GM18520 (cell line): ENCODE results near the gene CCBE1.

Source experiments
- ATAC-seq: cut with Tn5 transposase; IDR thresholded peaks from one replicate; pipeline ENCODE4 v1.9.1; 2021; ENCODE audit not compliant: unreplicated experiment

The CCBE1 gene

DNA sequence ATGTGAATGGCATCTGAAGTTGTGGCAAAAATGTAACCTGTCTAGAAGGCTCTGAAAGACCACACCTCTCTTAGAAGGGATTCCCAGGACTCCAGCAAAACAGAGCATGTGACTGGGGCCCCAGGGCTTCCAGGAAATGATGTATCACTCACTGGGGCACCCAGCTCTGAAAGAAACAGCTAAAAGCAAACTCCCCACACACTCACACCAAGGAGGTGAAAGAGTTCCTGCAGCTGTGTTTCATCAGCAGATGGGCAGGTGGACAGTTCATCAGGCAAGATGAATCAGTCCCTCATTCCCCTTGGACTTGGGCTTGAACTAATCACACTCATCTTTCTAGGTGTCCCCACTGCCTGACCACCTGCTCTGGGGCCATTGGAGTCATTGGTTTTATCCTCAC is 76.2 kb downstream of the CCBE1 start:
- ATAC-seq: no peak

DNA sequence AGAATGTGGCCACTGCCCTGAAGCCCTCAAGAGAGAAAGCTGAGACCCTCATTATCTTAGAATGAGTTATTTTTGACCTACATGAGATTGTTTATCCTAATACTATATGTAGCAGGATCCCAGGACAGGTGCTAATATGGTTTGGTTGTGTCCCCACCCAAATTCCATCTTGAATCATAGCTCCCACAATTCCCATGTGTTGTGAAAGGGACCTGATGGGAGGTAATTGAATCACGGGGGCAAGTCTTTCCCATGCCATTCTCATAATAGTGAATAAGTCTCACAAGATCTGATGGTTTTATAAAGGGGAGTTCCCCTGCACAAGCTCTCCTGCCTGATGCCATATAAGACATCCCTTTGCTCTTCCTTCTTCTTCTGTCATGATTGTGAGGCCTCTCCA is 76.8 kb downstream of the CCBE1 start:
- no peak for ATAC-seq

DNA sequence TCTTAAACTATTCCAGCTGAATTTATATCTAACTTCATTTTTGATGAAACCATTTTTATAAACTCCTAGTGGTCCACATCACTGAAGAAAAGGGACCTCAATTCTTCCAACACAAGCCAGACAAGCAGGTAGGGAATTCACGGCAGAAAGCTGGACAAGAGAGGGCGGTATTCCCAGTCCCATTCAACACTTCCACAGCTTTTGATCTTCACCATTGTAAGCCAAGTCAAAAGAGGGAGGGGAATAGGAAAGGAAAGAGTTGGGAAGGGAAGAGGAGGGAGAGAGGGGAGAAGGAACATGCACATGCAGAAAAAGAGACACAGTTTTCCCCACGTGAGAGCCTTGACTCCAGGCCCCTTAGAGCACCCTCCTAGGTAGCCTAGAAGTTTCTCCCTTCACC is 77.4 kb downstream of the CCBE1 start:
- no peak for ATAC-seq

DNA sequence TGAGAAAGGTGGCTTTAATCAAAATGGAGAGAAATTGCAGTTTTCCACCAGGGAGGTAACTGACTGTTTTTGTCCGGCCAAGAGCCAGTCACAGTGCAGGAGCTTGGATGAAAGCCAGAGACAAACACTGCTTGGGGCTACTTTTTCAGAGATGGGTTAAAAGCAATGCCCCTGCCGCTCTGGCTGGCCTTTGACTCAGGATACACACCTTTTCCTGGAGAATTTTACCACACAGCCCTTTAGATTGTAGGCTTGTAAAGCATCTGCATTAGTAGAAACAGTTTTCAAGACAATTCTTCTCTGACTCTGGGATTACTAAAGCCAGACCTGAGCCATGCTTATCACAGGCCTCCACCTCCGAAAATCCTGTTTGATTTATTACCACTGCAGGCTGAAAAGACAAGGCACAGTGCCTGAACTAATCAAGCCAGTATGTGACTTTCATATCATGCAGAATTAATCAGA is 79.7 kb downstream of the CCBE1 start:
- no peak for ATAC-seq

DNA sequence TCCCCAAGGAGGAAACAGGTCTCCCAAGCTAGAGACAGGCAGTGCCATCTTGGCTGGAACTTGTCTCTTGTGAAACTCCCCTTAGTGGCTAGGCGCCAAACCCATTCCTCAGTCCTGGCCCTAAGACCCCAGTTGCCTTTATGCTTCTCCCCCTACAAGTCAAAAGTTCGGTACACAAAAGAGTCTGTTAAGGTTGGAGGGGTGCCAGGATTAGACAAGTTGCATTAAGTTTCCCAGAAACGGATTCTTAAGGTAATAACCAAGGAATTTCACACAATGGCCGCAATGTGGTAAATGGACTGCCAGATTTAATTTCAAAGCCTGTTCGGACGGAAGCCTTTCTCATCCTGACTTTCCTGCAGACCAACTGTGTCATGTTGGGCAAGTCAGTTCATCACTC is 80.7 kb downstream of the CCBE1 start:
- no peak for ATAC-seq

DNA sequence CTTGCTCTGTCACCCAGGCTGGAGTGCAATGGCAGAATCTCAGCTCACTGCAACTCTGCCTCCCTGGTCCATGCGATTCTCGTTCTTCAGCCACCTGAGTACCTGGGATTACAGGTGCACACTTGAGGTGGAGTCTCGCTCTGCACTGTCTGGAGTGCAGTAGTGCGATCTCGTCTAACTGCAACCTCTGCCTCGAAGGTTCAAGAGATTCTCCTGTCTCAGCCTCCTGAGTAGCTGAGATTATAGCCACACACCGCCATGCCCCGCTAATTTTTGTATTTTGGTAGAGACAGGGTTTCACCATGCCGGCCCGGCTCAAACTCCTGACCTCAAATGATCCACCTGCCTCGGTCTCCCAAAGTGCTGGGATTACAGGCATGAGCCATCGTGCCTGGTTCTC is 83.3 kb downstream of the CCBE1 start:
- ATAC-seq: no peak

DNA sequence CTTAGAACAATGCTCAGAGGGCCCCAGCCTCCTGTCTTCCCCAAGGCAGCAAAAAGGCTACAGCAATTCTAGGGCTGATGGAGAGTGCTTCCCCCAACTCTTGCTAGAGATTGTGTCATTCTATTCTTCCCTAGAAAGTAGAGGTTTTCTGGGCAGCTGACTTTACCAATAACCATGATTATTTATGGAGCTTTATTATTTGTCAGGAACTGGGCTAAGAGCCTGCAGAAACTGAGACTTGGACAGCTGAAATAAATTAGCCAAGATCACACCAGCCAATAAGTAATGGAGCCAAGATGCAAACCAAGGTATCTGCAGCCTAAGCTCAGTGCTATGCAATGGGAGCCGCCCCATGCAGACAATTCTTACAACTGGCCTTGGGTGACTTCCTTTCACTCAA is 84.8 kb downstream of the CCBE1 start:
- no peak for ATAC-seq

DNA sequence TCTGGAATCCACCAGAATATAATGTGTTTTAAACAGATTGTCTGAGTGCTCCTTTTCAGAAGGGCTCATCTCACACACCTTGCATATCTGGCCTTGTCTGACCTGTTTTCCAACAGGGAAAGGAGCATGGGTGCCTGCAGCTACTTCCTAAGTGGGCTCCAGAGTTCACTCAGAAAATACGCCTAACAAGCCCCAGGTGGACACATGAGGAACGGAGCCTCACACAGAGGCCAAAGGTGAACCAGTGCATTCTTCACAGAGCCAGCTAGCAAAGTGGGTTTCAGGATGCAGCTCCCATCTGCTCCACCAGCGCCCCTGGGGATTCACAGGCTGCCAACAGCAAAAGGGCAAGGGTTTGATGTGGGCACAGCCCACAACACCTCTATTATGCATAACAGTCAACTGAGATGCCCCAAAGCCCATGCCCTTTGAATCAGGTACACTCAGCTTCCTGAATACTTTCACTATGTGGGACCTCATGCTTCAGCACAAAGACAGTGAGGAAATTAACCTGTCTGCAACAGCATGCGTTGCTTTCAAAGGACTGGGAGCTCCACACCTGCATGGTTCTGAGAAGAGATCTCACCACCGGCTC is 86.6 kb downstream of the CCBE1 start:
- no peak for ATAC-seq

DNA sequence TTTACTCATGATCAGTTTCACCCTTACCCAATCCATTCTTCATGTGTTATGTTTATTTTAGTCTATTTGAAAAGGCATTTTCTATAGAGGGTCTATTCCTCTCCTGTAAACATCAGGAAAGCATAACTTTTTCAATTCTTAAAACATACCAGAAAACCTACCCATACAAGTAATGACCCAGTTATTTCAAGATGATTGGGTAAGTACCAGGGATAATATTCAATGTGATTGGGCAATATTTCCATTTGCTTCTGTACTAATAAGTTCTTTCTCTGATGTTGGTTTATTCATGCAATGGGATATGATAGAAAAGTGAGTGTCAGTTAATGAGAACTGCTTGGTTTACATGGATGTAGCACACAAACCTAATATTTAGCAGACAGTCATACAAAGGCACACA is 87.6 kb downstream of the CCBE1 start:
- ATAC-seq: no peak

DNA sequence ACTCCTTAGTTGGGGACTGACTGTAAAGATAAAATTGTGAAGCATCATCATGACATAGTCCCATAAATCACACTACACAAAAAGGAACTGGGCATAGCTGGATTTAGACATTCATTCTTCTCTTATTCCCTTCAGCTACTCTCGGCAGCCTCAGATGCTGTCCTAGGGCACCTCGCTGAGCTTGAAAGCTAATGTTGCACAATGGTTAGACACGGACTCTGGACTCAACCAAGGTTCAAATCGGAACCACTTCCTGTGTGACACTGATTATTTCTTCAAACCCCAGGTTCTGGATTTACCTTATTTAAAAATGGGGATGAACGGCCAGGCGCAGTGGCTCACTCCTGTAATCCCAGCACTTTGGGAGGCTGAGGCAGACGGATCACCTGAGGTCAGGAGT is 89.8 kb downstream of the CCBE1 start:
- no peak for ATAC-seq

DNA sequence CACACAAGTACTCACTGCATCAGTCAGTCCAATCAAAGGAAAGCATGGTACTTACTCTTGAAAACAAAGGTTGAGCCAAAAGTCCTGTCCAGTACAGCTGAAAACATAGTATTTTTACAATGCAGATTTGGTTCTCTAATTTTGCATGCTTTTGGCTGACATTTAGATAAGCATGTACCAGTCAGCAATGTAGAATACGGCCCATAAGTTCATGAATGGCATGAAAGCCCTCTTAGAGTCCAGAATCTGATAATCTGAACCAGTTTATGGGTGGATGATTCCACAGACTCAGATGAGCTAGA is 90.2 kb downstream of the CCBE1 start:
- ATAC-seq: no peak

DNA sequence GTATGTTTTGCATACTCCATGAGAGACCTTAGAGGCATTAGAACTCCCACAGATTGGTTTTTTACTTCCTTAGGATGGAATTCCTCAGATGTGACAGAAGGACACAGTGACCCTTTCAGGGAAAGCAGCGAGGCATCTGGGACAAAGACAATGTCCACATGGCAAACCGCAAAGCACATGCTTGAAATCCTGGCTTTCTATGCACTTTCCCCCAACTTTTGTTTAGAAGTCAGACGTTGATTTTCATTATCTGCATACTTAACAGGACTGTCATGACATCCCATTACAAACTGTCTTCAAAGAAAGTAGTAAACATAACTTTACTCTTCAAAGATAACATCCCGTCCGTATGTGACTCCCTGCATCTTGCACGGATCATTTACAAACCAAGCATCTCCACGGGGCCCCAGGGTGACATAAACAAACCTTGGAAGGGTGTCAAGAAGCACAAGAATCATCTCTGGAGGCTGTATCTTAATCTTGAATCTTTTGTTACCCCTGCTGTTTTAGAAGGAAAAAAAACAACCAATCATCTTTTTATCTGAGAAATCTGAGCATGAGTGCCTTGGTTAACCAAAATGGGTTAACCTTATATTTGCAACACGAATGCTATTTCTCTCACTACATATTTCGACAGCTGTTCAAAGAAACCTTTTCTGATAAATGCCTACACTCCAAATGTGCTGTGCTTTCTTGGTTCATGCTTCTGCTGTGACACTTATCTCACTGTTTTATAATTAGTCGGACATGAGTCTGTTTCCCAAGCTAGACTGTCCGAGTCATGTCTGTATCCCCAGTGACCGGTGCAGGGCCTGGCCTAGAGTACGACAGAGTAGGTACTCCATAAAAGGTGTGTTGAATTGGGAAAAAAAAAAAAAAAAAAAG is 90.8 kb downstream of the CCBE1 start:
- ATAC-seq: no peak

DNA sequence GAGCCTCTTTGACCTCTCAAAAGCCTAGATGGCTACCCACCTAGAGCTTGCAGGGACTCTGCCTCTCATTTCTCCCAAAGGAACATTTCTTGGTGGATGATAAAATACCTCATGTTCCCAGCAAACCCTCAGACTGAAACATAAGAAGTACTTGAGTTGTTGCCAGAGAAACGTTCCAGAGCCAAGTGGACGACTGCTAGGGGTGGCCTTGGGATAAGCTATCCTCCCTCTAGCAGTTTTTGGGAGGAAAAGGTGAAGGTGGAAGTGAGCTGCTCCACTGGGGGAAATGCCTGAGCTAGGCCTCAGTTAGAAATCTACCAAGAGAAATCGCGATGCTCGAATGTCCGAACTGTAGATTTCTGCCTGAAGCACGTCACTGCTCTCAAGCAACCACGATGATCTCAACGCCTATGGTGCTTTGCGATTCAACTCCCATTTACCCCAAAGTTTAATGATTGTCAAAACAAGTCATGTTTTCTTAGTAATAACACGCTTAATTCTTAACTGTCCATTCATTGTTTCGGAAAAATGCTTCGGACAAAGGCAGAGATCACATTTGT is 91.5 kb downstream of the CCBE1 start:
- ATAC-seq: no peak

DNA sequence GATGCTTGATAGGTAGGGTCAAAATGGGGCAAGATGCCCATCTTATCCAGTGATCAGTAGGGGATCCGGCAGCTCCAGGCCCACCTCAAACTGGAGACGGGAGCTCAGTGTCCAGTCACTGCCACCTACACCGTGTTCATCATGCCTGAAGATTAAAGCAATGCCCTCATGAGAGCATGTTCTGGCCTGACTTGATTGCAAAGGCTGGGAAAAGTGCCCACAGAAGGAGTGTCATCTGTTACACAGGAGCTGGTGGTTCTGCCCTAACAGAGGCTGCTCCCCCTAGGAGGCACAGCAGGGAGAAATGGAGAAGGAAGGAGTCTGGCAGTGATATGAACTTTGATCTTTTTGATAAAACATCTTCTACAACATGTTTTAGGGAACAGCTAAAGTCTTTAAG is 92.3 kb downstream of the CCBE1 start:
- no peak for ATAC-seq

DNA sequence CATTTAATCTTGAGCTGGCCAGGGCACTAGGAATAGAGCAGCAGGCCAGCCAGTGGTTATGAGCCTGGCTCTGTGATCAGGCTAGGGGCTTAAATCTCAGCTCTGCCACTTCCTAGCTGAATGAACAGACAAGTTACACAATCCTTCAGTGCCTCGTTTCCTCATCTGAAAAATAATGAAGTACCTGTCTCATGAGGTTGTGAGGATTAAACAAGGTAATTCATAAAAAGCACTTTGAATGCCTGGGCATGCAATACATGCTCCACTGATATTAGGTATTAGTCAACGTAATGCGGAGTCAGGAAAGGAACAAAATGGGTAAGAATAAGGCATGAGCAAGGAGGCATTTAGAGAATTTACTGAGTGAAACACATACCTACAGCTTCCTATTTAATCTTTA is 100.2 kb downstream of the CCBE1 start:
- ATAC-seq: no peak

DNA sequence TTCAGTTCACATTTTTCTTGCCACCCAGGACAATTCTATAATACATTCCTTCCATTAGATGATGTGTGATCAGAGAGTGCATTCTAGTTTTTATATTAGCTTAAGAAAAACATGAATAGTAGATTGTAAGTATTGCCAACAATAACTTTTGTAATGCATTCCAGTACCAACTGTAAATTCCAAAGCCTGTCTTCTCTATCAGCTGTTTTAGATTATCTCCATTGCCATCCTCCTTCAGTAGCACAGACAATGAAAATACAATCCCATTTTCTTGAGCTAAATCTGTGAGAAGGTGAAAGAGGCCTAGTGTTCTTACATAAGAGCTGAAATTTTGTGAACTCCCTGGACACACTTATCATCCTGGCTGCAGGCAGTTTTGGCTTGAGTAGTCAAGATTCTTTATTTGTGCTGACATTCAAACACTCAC is 103.9 kb downstream of the CCBE1 start:
- ATAC-seq: no peak

DNA sequence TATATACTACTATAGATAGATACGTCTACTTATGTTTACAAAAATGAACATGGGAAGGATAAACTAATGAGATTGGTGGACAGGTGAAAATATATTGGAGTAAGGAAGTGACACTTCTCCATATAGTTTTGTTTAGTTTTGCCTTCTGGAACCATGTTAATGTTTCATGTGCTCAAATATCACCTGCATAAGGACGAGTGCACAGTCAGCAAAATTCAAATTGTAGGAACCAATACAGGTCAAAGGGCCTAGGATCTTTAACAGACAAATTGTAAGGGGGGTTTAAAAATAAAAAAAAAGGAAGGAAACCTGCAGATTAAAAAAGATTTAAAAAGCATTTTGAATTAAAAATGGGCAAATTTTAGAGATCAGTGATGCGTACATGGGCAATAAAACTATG is 104.6 kb downstream of the CCBE1 start:
- no peak for ATAC-seq

DNA sequence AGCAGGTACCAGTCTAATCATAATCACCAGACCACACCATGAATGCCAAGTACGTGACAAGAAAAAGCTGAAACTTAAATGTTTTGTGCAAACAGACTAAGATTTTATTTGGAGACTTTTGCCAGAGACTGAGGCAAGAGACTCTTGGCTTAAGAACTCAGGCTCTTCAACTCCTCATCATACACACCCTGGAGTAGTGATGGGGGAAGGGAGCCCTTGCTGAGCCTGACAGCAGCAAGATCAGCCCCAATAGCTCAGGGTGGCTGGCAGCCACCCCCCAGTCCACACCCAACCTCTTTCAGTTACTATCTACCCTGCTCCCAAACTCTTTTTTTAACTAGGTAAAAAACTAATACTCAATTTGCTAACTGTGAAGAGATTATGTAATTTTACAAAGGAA is 114.8 kb downstream of the CCBE1 start:
- ATAC-seq: no peak

DNA sequence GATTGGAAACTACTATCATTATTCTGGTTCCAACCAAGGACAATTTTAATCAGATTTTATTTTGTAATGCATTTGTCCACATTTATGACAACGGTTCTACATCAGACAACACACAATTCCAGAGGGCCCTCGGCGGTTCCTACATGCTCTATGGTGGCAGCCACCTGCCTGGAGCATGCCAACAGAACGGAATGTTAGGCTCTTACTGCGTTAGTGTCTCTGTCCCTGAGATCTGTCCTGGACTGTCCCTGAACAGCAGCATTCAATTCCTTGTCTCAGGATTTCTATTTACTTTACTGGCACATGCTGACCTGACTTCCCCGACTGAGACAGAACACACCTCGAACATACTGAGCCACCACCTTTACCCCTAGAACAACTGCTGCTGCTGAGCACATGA is 117.7 kb downstream of the CCBE1 start:
- no peak for ATAC-seq

DNA sequence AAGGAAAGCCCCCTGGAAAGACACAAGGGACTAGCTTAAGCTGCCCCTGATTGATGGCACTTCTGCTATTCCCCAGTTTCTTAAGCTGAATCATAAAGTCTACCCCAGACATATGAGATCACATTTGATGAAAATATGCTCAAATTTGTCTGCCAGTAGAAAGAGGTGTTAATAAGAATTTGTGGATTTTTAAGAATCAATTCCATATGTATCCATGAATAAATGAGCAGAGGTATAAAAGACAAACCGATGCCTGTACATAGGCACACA is 119.9 kb downstream of the CCBE1 start:
- no peak for ATAC-seq

DNA sequence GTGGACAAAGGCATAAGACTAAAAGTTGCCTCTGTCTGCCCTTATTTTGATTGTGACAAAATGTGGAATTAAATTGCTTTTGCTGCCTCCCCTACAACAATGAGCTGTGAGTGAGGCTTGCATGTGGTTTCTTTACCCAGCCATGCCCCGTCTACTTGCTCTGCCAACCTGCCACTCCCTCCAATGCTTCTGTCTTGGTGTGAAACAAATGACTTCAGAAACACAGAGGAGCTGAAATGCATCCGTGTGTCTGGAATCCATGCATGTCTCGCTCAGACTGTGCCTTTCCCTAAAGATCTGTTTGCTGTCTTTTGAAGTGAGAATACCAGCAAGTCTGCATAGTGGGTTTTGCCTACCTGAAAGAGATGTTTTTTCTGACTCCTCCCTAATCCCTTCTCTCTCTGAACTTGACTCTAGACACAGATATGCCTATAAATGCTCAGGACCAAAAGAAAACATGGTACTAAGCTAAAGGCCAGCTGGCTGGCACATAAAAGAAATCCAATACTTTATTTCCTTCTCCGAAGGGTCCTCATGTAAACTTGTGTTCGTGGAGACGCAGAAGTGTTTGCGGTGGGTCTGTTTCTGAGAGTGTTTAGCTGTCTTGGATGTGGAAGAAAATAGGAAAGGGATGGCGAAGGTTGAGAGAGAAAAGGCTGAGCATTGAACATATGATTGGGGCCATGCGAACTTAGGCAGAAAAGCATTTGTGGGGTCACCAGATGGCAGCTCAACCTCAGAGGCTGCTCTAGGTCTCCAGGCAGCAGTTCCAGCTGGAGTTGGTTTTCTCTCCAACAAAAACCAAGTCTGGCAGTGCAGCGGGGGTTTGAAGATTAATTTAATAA is 120.5 kb downstream of the CCBE1 start:
- no peak for ATAC-seq

DNA sequence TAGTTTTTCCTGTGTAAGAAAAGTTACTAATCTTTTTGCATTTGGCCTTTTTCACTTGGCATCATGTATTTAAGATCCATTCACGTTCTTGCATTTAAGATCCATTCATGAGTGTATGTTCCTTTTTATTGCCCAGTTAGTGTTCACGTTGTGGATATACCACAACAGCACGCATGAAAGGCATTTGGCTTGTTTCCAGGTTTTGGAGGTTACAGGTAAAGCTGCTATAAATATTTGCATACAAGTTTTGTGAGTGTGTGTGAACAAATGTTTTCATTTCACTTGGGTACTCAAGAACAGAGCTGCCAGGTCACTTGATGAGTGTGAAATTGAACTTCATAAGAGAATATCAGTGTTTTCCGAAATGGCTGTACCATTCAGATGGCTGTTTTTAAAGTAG is 121.2 kb downstream of the CCBE1 start:
- ATAC-seq: no peak
